GM21576 (cell line): Measurements from ENCODE around the gene AQP11.

Experiments used
- ATAC-seq: cut with Tn5 transposase; IDR thresholded peaks from one replicate; pipeline ENCODE4 v1.9.1; 2021; ENCODE audit warnings: mild to moderate bottlenecking, moderate library complexity; ENCODE audit not compliant: unreplicated experiment

AQP11 gene

GRCh38 chr11:77656362-77656761 lies 66.6 kb downstream of the AQP11 start:
- ATAC-seq: no peak

DNA sequence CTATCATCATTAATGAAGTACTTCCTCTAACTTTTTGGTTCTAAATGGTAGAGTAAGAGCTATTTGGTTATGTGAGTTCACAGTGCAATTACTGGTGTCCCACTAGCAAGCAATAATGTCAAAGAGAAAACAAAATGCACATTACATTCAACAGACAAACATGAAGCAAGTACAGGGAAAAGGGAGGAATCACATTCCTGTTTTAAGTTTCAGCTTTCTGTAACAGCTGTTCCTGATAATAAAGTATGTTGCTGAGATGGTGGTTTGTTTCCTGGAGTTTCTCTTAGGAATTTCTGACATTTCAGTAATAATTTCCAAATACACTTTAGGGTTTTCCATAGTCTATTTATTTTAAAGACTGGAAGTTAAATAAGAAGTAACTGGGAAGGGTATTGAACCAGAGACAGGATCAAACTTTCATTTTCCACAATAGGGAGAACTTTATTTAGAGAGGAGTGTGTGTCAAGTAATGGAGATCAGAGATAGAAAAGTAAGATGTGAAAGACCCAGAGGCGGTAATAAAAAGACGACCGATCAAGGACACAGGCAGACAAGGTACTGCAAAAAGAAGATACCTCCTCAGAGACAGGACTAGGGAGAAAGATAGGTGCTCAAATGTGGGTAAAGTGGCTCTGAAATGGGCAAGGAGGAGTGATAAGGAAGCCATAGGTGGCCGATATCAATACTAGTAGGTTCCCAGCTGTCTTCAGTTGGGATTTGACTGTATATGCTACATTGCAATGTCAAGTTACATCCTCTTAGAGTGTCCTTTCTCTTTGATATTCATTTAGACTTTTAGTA lies 68.7 kb downstream of the AQP11 start:
- ATAC-seq: no peak
